ENCODE results near the gene RPUSD1. TPM values are rescaled to one million over a fixed set of nuclear protein-coding genes. Genes with fewer than 3 reads are reported as not detected.
A peak's percentile ranks its signal among the peaks of the same experiment; 100 is the strongest.

RPUSD1 gene
- total and polyA plus RNA-seq, 2 of the 13 experiments (the other 11 are each of a cell fraction or from before 2014, with no cell fraction given), result 13.1 to 26.2 TPM

GRCh38 chr16:764184-764750 lies 23.9 kb downstream of the RPUSD1 start:
- H3K36me3 ChIP-seq (replicated peaks in 1 of 2; ENCODE audit: control insufficient read depth in 1 of 2, insufficient read depth in 2 of 2, low read length in 2 of 2), result no peaks in the 10 kb centered on the region
- no peak for FAIRE-seq
- ChIA-PET CTCF (ENCODE audit: low intra/inter-chr PET ratio, low total read pairs) (no interaction called here), POLR2A (no interaction called here)
- intact Hi-C loops (cut with micrococcal nuclease; ENCODE audit: unreplicated experiment) (no loop called here), in situ Hi-C loops (cut with HindIII; ENCODE audit: extremely low pct_ligation_motif_present, low pct_unique_long_range_greater_than_20kb) (no loop called here)
- no peak overlapping the region for H3K9ac ChIP-seq (ENCODE audit: insufficient read depth, low read depth, low read length)
- H4K20me1 ChIP-seq (ENCODE audit: insufficient read depth, low read length), result no peaks in the 10 kb centered on the region
- no peak overlapping the region for H3K4me2 ChIP-seq (ENCODE audit: low read depth, low read length)
- no peaks in the 10 kb centered on the region for H3K79me2 ChIP-seq (ENCODE audit: insufficient read depth, low read length)
- peaks cover 3 to 8% of the 10 kb centered on the region in 2 experiments; a peak in 4 of 5 replicates for H3K27me3 ChIP-seq (ENCODE audit: control insufficient read depth in 1 of 2, insufficient read depth in 2 of 2, low read length in 2 of 2)
- 61% methylated on average over 12 of the region's 20 CpGs for WGBS (ENCODE audit: low lambda C conversion rate)
- BruUV-seq (replicated peaks), result no TSS peak
- no peak for ATAC-seq
- H3K4me3 ChIP-seq (replicated peaks in 1 of 3; ENCODE audit: insufficient read depth in 1 of 3, low read depth in 2 of 3, low read length in 3 of 3), result no peak overlapping the region
- no peaks in the 10 kb centered on the region for H3K9me3 ChIP-seq (ENCODE audit: low read length)
- no peak for DNase-seq (ENCODE audit: low spot score)
- peaks cover 32% of the 10 kb centered on the region for H3K4me1 ChIP-seq (ENCODE audit: insufficient read depth, low read length)
- H3K27ac ChIP-seq (ENCODE audit: extremely low read length, insufficient read depth, low read length), result no peak overlapping the region
- H2AFZ ChIP-seq (ENCODE audit: low read length), result no peak overlapping the region
- no peak for TF ChIP-seq ZFP37 (CRISPR knock-in tag; IDR thresholded peaks at IDR 0.05; ENCODE audit: borderline replicate concordance)
- TF ChIP-seq ZNF775 (CRISPR knock-in tag; IDR thresholded peaks at IDR 0.05; ENCODE audit: borderline replicate concordance), result no peak
- no peak for TF ChIP-seq TBP (CRISPR knock-in tag; IDR thresholded peaks at IDR 0.05)
- no peak for TF ChIP-seq ZNF451 (CRISPR knock-in tag; IDR thresholded peaks at IDR 0.05)
- TF ChIP-seq SIN3B (IDR thresholded peaks at IDR 0.05; ENCODE audit: low read length), result no peak
- 0 out of 2 replicates have a peak, but pooled peaks have one; percentile 23 for TF ChIP-seq HNRNPL (IDR thresholded peaks at IDR 0.05; ENCODE audit: low read depth, low read length)

- H3K27me3 ChIP-seq (ENCODE audit: control insufficient read depth in 1 of 2, insufficient read depth in 2 of 2, low read length in 2 of 2), result peaks cover 3 to 8% of the 10 kb centered on the region in 2 experiments; a peak in 4 of 5 replicates
- POLR2A ChIA-PET, result no interaction called here
- H3K4me3 ChIP-seq (replicated peaks in 1 of 3; ENCODE audit: insufficient read depth in 1 of 3, low read depth in 2 of 3, low read length in 3 of 3), result no peak overlapping the region
- no peaks in the 10 kb centered on the region for H3K36me3 ChIP-seq (replicated peaks in 1 of 2; ENCODE audit: control insufficient read depth in 1 of 2, insufficient read depth in 2 of 2, low read length in 2 of 2)
- DNase-seq (ENCODE audit: low spot score), result no peak
- no peak overlapping the region for H3K4me2 ChIP-seq (ENCODE audit: low read depth, low read length)
- intact Hi-C loops (cut with micrococcal nuclease; ENCODE audit: unreplicated experiment), result no loop called here
- H3K4me1 ChIP-seq (ENCODE audit: insufficient read depth, low read length), result peaks cover 32% of the 10 kb centered on the region
- H4K20me1 ChIP-seq (ENCODE audit: insufficient read depth, low read length), result no peaks in the 10 kb centered on the region
- no peak for TF ChIP-seq MIER2 (CRISPR knock-in tag; IDR thresholded peaks at IDR 0.05)
- no peak for TF ChIP-seq ZKSCAN1 (IDR thresholded peaks at IDR 0.05; ENCODE audit: low read length)
- no peak for TF ChIP-seq SP2 (CRISPR knock-in tag; IDR thresholded peaks at IDR 0.05)
- TF ChIP-seq KAT8 (CRISPR knock-in tag; IDR thresholded peaks at IDR 0.05), result no peak
- no peak for TF ChIP-seq ZNF275 (CRISPR knock-in tag; IDR thresholded peaks at IDR 0.05; ENCODE audit: borderline replicate concordance)
- no peak for TF ChIP-seq CREBL2 (CRISPR knock-in tag; IDR thresholded peaks at IDR 0.05; ENCODE audit: borderline replicate concordance)
- no peak for TF ChIP-seq ZZZ3 (CRISPR knock-in tag; IDR thresholded peaks at IDR 0.05; ENCODE audit: borderline replicate concordance)
- TF ChIP-seq RAD21 (CRISPR knock-in tag; IDR thresholded peaks at IDR 0.05), result no peak
- no peaks in the 10 kb centered on the region for H3K9me3 ChIP-seq (ENCODE audit: low read length)
- H3K79me2 ChIP-seq (ENCODE audit: insufficient read depth, low read length), result no peaks in the 10 kb centered on the region
- H3K9ac ChIP-seq (ENCODE audit: insufficient read depth, low read depth, low read length), result no peak overlapping the region
- no peak overlapping the region for H2AFZ ChIP-seq (ENCODE audit: low read length)
- whole genome bisulfite sequencing (ENCODE audit: low lambda C conversion rate), result 60% methylated on average over 14 of the region's 21 CpGs
- no peak for ATAC-seq
- in situ Hi-C loops (cut with HindIII; ENCODE audit: extremely low pct_ligation_motif_present, low pct_unique_long_range_greater_than_20kb), result no loop called here
- no peak overlapping the region for H3K27ac ChIP-seq (ENCODE audit: extremely low read length, insufficient read depth, low read length)
- no peak for FAIRE-seq
- BruUV-seq (replicated peaks), result no TSS peak
- CTCF ChIA-PET (ENCODE audit: low intra/inter-chr PET ratio, low total read pairs), result no interaction called here
Measured at GRCh38 chr16:763369-764183, 24.6 kb downstream of the RPUSD1 start.
